HepG2 (cell line): ENCODE measurements around the gene IRF1. TPM values are rescaled to one million over a fixed set of nuclear protein-coding genes. Genes with fewer than 3 reads are reported as not detected.

Experiments used
- ATAC-seq: fragments of 200-7000 bp; cut with Tn5 transposase; 3 replicates; pipeline ENCODE4 v1.9.1; 2020; ENCODE audit warnings: mild to moderate bottlenecking, moderate library complexity
- BruUV-seq: library from RNA; stranded (reverse); fragments of 400-500 nt; replicated peaks from 2 replicates; lab custom pipeline; 2021; lab: Mats Ljungman, UMichigan
- CTCF ChIA-PET: fragments of 300-600 bp; formaldehyde crosslinking; extraction: SDS; loops from one replicate; lab custom pipeline; 2021; ENCODE audit warnings: low total read pairs, inconsistent platforms, low intra/inter-chr PET ratio; lab: Yijun Ruan, JAX
- POLR2A ChIA-PET: fragments of 350-600 bp; sonication (Branson Sonifier 250); formaldehyde crosslinking; loops from one replicate; lab custom pipeline; 2020; ENCODE audit warnings: antibody characterized with exemption, inconsistent platforms; lab: Yijun Ruan, JAX
- DNase-seq: peaks from one replicate; pipeline ENCODE4 v3.0.0-alpha.2; 2015; ENCODE audit warnings: low spot score
- FAIRE-seq: peaks from 3 replicates; lab custom pipeline; 2011; peaks lifted over from hg19 to GRCh38; lab: Jason Lieb, UNC
- H2AFZ ChIP-seq: one replicate; pipeline ENCODE4 v1.6.1; 2011; ENCODE audit warnings: low read length, inconsistent platforms
- H3K27ac ChIP-seq: fragments of 300-600 bp; 3 replicates; pipeline ENCODE4 v1.8.0; 2011; ENCODE audit warnings: mixed run types, mild to moderate bottlenecking, mixed read lengths, low read length, inconsistent platforms; ENCODE audit not compliant: insufficient read depth; ENCODE audit errors: extremely low read length
- H3K27me3 ChIP-seq, 2 experiments: fragments of 200-600 bp in 1 of 2; 2 replicates in 1 of 2; 3 replicates in 1 of 2; pipeline versions ENCODE4 v1.6.0 to v1.8.0; 2011; ENCODE audit warnings: low read length in 2 of 2, mild to moderate bottlenecking in 2 of 2, moderate library complexity in 2 of 2, inconsistent platforms in 1 of 2; ENCODE audit not compliant: insufficient read depth in 2 of 2, control insufficient read depth in 1 of 2
- H3K36me3 ChIP-seq, 2 experiments: fragments of 200-600 bp in 1 of 2; replicated peaks in 1 of 2; 2 replicates in 1 of 2; 3 replicates in 1 of 2; pipeline versions ENCODE4 v1.5.1 to v1.8.0; 2011; ENCODE audit warnings: low read length in 2 of 2, inconsistent platforms in 1 of 2; ENCODE audit not compliant: insufficient read depth in 2 of 2, control insufficient read depth in 1 of 2
- H3K4me1 ChIP-seq: 2 replicates; pipeline ENCODE4 v1.5.1; 2012; ENCODE audit warnings: low read length, inconsistent platforms; ENCODE audit not compliant: insufficient read depth
- H3K4me2 ChIP-seq: 2 replicates; pipeline ENCODE4 v1.6.0; 2011; ENCODE audit warnings: low read depth, low read length, inconsistent platforms
- H3K4me3 ChIP-seq, 3 experiments: fragments of 200-600 bp in 1 of 3; sonication (generic), shearing (Covaris generic) in 1 of 3; replicated peaks in 1 of 3; 2 replicates each; pipeline ENCODE4 v1.5.1; 2011 to 2016; ENCODE audit warnings: low read length in 3 of 3, inconsistent platforms in 2 of 3, low read depth in 2 of 3, mild to moderate bottlenecking in 2 of 3, control low read depth in 1 of 3, mixed read lengths in 1 of 3; ENCODE audit not compliant: insufficient read depth in 1 of 3
- H3K79me2 ChIP-seq: one replicate; pipeline ENCODE4 v1.6.1; 2011; ENCODE audit warnings: low read length, inconsistent platforms; ENCODE audit not compliant: insufficient read depth
- H3K9ac ChIP-seq: 2 replicates; pipeline ENCODE4 v1.6.0; 2011; ENCODE audit warnings: mild to moderate bottlenecking, low read depth, low read length, inconsistent platforms; ENCODE audit not compliant: insufficient read depth
- H3K9me3 ChIP-seq: 2 replicates; pipeline ENCODE4 v1.5.1; 2012; ENCODE audit warnings: mild to moderate bottlenecking, low read length
- H4K20me1 ChIP-seq: 2 replicates; pipeline ENCODE4 v1.6.0; 2011; ENCODE audit warnings: inconsistent platforms, mild to moderate bottlenecking, low read length, moderate library complexity; ENCODE audit not compliant: insufficient read depth
- ATM ChIP-seq: fragments of 450-650 bp; IDR thresholded peaks from 2 replicates; pipeline ENCODE4 v1.7.1; 2017; ENCODE audit warnings: mild to moderate bottlenecking, borderline replicate concordance
- CENPT ChIP-seq: sonication (generic); formaldehyde crosslinking; IDR thresholded peaks from 2 replicates; pipeline ENCODE4 v1.8.0; 2022; ENCODE audit warnings: low read depth, mild to moderate bottlenecking, moderate library complexity, missing genetic modification reagents
- HNRNPL ChIP-seq: fragments of 200-400 bp; formaldehyde crosslinking; IDR thresholded peaks from 2 replicates; pipeline ENCODE4 v1.6.1; 2017; ENCODE audit warnings: mild to moderate bottlenecking, low read depth, low read length
- JUNB ChIP-seq: sonication (generic); formaldehyde crosslinking; IDR thresholded peaks from 2 replicates; pipeline ENCODE4 v1.8.0; 2022; ENCODE audit warnings: missing genetic modification reagents, mild to moderate bottlenecking, borderline replicate concordance
- KLF9 ChIP-seq: IDR thresholded peaks from 2 replicates; pipeline ENCODE4 v1.6.1; 2016; ENCODE audit warnings: low read depth
- NR2F1 ChIP-seq, 2 experiments: fragments of 450-650 bp in 1 of 2; formaldehyde crosslinking in 1 of 2; IDR thresholded peaks; 2 replicates each; pipeline versions ENCODE4 v1.5.0 to v1.6.1; 2016 to 2020; ENCODE audit warnings: mild to moderate bottlenecking in 1 of 2, missing compliant biosample characterization in 1 of 2, missing genetic modification reagents in 1 of 2, moderate library complexity in 1 of 2
- RBAK ChIP-seq: sonication (generic); formaldehyde crosslinking; IDR thresholded peaks from 2 replicates; pipeline ENCODE4 v1.5.1; 2020; ENCODE audit warnings: mild to moderate bottlenecking, missing genetic modification reagents
- TBX2 ChIP-seq: sonication (generic); formaldehyde crosslinking; IDR thresholded peaks from 2 replicates; pipeline ENCODE4 v1.5.0; 2020; ENCODE audit warnings: missing genetic modification reagents, mild to moderate bottlenecking, borderline replicate concordance
- ZKSCAN5 ChIP-seq: sonication (generic); formaldehyde crosslinking; IDR thresholded peaks from 2 replicates; pipeline ENCODE4 v1.5.1; 2020; ENCODE audit warnings: mild to moderate bottlenecking, missing genetic modification reagents
- ZNF367 ChIP-seq: sonication (generic); formaldehyde crosslinking; IDR thresholded peaks from 2 replicates; pipeline ENCODE4 v1.4.0; 2020; ENCODE audit warnings: missing genetic modification reagents, borderline replicate concordance
- ZNF672 ChIP-seq: sonication (generic); formaldehyde crosslinking; IDR thresholded peaks from 2 replicates; pipeline ENCODE4 v1.8.1; 2022; ENCODE audit warnings: missing genetic modification reagents
- ZSCAN29 ChIP-seq: sonication (generic); formaldehyde crosslinking; conservative IDR thresholded peaks from 2 replicates; pipeline ENCODE4 v1.4.0; 2020; ENCODE audit warnings: mild to moderate bottlenecking, missing genetic modification reagents
- WGBS: methylation state at CpG from one replicate; pipeline ENCODE4 v1.1.6; 2017; ENCODE audit warnings: low lambda C conversion rate; 5-methylcytosine and 5-hydroxymethylcytosine counted together
- in situ Hi-C: cut with HindIII; loops from 2 replicates; pipeline ENCODE4 v1.10.0; 2017; ENCODE audit warnings: low pct_unique_long_range_greater_than_20kb; ENCODE audit not compliant: extremely low pct_ligation_motif_present
- intact Hi-C: fragments of 100-400 bp; cut with micrococcal nuclease; formaldehyde crosslinking; loops from one replicate; pipeline ENCODE4 v1.10.0; 2022; ENCODE audit not compliant: unreplicated experiment
- polyA plus RNA-seq, 8 experiments: library from polyadenylated mRNA; depleted of rRNA in 3 of 8; stranded (reverse) in 7 of 8; unstranded in 1 of 8; fragments of >200 nt; fragmentation: Illumina TruSeq in 4 of 8; extraction: Trizol in 4 of 8; gene quantifications; 2 replicates each; pipeline versions ENCODE4 v1.2.1 to v1.2.3, GENCODE V29; 2011 to 2016; ENCODE audit warnings: low read depth in 4 of 8, missing spikeins in 1 of 8, mixed read lengths in 1 of 8; ENCODE audit not compliant: insufficient read depth in 1 of 8
- total RNA-seq, 5 experiments: library from RNA; depleted of rRNA; stranded (reverse); fragments of >200 nt; fragmentation: Illumina TruSeq; extraction: Trizol; gene quantifications; 2 replicates each; pipeline ENCODE4 v1.2.3, GENCODE V29; 2016; ENCODE audit warnings: low read depth in 1 of 5
- TF ChIP-seq, protein P1 (sequence below): conservative IDR thresholded peaks from 2 replicates; pipeline ENCODE4 v1.6.1; 2018; ENCODE audit warnings: missing genetic modification reagents
- TF ChIP-seq, protein P2 (sequence below): IDR thresholded peaks from 2 replicates; pipeline ENCODE4 v1.4.0; 2020; ENCODE audit warnings: mild to moderate bottlenecking, missing genetic modification reagents
- TF ChIP-seq, protein P3 (sequence below): sonication (generic); formaldehyde crosslinking; IDR thresholded peaks from 2 replicates; pipeline ENCODE4 v1.4.0; 2020; ENCODE audit warnings: missing genetic modification reagents, borderline replicate concordance

The IRF1 gene
- total and polyA plus RNA-seq, 2 of the 13 experiments (the other 11 are each of a cell fraction or from before 2014, with no cell fraction given): 4.1 to 8.8 TPM

DNA sequence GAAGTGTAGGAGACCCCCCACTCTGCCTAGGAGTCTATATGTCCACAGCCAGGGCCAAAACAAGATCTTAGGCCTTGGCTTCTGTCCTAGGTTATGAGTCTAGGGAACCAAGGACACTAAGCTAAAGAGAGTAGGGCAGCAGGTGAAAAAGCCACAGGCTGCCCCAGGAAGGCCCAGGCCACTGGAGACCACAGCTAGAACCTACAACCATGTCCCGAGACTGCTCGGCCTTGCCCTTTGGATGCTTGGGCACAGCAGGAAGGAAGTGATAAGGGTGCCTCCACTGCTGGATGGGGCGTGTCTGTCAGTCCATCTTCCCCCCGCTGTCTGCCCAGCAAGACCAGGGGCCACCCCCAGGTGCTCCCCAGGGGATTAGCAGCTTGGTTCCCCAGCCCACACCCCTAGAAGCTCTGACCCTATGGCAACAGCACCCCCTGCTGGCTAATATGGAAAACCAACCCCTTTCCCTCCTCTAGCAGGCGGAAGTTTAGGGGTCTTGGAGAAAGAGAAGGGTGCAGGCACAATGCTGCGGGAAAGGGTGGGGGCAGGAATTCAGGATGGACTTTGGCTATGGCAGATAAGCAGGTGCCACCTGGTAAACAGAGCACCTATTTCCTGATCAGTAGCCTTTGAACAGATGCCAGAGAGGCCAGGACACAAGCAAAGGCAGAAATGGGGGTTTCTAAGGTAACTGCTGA is 10.5 kb upstream of the IRF1 start:
- H3K27ac ChIP-seq: peak overlapping the region; percentile 53
- intact Hi-C loops: loop anchor here (1.0 to 2.0 kb wide), 4 partner anchors 74 to 228 kb away; no protein-coding TSS in a partner anchor
- BruUV-seq: no TSS peak
- FAIRE-seq (peak; percentile 80), DNase-seq (peak; percentile 87), ATAC-seq (peak; percentile 52)
- POLR2A ChIA-PET: interaction anchor here (0.8 to 6.9 kb wide), 9 partner anchors 11 to 90 kb away, joined by 3 to 86 read pairs (median 3); partner anchors contain the start of gene IRF1
- peak overlapping the region; percentile 45 for H3K9ac ChIP-seq
- no peaks in the 10 kb centered on the region for H3K9me3 ChIP-seq
- H3K4me3 ChIP-seq: peak overlapping the region in 1 of 3 experiments; percentile 57; a peak in 2 of 6 replicates
- H4K20me1 ChIP-seq: no peaks in the 10 kb centered on the region
- no peaks in the 10 kb centered on the region for H3K36me3 ChIP-seq
- CTCF ChIA-PET: interaction anchor here (1.1 to 3.3 kb wide), 4 partner anchors 75 to 263 kb away, joined by 3 to 54 read pairs (median 26); no protein-coding TSS in a partner anchor
- no peaks in the 10 kb centered on the region for H3K79me2 ChIP-seq
- WGBS: 0% methylated on average over 1 of the region's 6 CpGs
- peak overlapping the region; percentile 77 for H3K4me2 ChIP-seq
- no peaks in the 10 kb centered on the region for H3K27me3 ChIP-seq
- no peak overlapping the region for H2AFZ ChIP-seq
- in situ Hi-C loops: no loop called here
- H3K4me1 ChIP-seq: peaks cover 91% of the 10 kb centered on the region
- TF ChIP-seq, protein P1, sequence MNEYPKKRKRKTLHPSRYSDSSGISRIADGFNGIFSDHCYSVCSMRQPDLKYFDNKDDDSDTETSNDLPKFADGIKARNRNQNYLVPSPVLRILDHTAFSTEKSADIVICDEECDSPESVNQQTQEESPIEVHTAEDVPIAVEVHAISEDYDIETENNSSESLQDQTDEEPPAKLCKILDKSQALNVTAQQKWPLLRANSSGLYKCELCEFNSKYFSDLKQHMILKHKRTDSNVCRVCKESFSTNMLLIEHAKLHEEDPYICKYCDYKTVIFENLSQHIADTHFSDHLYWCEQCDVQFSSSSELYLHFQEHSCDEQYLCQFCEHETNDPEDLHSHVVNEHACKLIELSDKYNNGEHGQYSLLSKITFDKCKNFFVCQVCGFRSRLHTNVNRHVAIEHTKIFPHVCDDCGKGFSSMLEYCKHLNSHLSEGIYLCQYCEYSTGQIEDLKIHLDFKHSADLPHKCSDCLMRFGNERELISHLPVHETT (CRISPR knock-in tag): no peak
- no peak for TF ChIP-seq CENPT
- TF ChIP-seq, protein P2, sequence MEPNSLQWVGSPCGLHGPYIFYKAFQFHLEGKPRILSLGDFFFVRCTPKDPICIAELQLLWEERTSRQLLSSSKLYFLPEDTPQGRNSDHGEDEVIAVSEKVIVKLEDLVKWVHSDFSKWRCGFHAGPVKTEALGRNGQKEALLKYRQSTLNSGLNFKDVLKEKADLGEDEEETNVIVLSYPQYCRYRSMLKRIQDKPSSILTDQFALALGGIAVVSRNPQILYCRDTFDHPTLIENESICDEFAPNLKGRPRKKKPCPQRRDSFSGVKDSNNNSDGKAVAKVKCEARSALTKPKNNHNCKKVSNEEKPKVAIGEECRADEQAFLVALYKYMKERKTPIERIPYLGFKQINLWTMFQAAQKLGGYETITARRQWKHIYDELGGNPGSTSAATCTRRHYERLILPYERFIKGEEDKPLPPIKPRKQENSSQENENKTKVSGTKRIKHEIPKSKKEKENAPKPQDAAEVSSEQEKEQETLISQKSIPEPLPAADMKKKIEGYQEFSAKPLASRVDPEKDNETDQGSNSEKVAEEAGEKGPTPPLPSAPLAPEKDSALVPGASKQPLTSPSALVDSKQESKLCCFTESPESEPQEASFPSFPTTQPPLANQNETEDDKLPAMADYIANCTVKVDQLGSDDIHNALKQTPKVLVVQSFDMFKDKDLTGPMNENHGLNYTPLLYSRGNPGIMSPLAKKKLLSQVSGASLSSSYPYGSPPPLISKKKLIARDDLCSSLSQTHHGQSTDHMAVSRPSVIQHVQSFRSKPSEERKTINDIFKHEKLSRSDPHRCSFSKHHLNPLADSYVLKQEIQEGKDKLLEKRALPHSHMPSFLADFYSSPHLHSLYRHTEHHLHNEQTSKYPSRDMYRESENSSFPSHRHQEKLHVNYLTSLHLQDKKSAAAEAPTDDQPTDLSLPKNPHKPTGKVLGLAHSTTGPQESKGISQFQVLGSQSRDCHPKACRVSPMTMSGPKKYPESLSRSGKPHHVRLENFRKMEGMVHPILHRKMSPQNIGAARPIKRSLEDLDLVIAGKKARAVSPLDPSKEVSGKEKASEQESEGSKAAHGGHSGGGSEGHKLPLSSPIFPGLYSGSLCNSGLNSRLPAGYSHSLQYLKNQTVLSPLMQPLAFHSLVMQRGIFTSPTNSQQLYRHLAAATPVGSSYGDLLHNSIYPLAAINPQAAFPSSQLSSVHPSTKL (CRISPR knock-in tag): peak; percentile 61; the same call in 1 of the 2 replicates
- TF ChIP-seq ZKSCAN5: no peak
- TF ChIP-seq TBX2 (CRISPR knock-in tag): peak; percentile 96
- TF ChIP-seq, protein P3, sequence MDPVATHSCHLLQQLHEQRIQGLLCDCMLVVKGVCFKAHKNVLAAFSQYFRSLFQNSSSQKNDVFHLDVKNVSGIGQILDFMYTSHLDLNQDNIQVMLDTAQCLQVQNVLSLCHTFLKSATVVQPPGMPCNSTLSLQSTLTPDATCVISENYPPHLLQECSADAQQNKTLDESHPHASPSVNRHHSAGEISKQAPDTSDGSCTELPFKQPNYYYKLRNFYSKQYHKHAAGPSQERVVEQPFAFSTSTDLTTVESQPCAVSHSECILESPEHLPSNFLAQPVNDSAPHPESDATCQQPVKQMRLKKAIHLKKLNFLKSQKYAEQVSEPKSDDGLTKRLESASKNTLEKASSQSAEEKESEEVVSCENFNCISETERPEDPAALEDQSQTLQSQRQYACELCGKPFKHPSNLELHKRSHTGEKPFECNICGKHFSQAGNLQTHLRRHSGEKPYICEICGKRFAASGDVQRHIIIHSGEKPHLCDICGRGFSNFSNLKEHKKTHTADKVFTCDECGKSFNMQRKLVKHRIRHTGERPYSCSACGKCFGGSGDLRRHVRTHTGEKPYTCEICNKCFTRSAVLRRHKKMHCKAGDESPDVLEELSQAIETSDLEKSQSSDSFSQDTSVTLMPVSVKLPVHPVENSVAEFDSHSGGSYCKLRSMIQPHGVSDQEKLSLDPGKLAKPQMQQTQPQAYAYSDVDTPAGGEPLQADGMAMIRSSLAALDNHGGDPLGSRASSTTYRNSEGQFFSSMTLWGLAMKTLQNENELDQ (CRISPR knock-in tag): no peak
- TF ChIP-seq ZNF367: no peak
- TF ChIP-seq ZSCAN29 (CRISPR knock-in tag): peak; percentile 15; the same call in 1 of the 2 replicates
- 0 out of 4 replicates have a peak, but pooled peaks of 1 of the 2 experiments have one; percentile 12 for TF ChIP-seq NR2F1 (CRISPR knock-in tag; IDR thresholded peaks at IDR 0.05)
- no peak; the same call in 1 of the 2 replicates for TF ChIP-seq KLF9 (CRISPR knock-in tag)
- no peak for TF ChIP-seq ATM
- TF ChIP-seq JUNB (CRISPR knock-in tag): no peak
- no peak for TF ChIP-seq RBAK (CRISPR knock-in tag)
- TF ChIP-seq HNRNPL: no peak
- TF ChIP-seq ZNF672 (CRISPR knock-in tag): no peak
